ENCODE data around the gene CADPS.

Gene CADPS

GRCh38 chr3:62421207-62421606 lies 454.0 kb downstream of the CADPS start:
- no peak for DNase-seq (ENCODE audit: low read depth)

GRCh38 chr3:62416144-62416543 lies 459.1 kb downstream of the CADPS start:
- no peak for DNase-seq (ENCODE audit: low read depth)

GRCh38 chr3:62415312-62415801 lies 459.9 kb downstream of the CADPS start:
- no peak for DNase-seq (ENCODE audit: low read depth)

- no peak for DNase-seq (ENCODE audit: low read depth)
Observed at GRCh38 chr3:62414786-62415185, 460.4 kb downstream of the CADPS start.

GRCh38 chr3:62413687-62414086 lies 461.5 kb downstream of the CADPS start:
- no peak for DNase-seq (ENCODE audit: low read depth)

- DNase-seq (ENCODE audit: low read depth), result no peak
Observed at GRCh38 chr3:62406945-62407344, 468.3 kb downstream of the CADPS start.

GRCh38 chr3:62405566-62405965 lies 469.6 kb downstream of the CADPS start:
- no peak for DNase-seq (ENCODE audit: low read depth)

GRCh38 chr3:62405135-62405534 lies 470.1 kb downstream of the CADPS start:
- no peak for DNase-seq (ENCODE audit: low read depth)

- no peak for DNase-seq (ENCODE audit: low read depth)
Observed at GRCh38 chr3:62404321-62404720, 470.9 kb downstream of the CADPS start.

GRCh38 chr3:62403765-62404164 lies 471.5 kb downstream of the CADPS start:
- DNase-seq (ENCODE audit: low read depth), result no peak

GRCh38 chr3:62392626-62393292 lies 482.5 kb downstream of the CADPS start:
- no peak for DNase-seq (ENCODE audit: low read depth)

GRCh38 chr3:62387251-62387650 lies 488.0 kb downstream of the CADPS start:
- no peak for DNase-seq (ENCODE audit: low read depth)

- DNase-seq (ENCODE audit: low read depth), result no peak
Observed at GRCh38 chr3:62379321-62379798, 495.9 kb downstream of the CADPS start.

GRCh38 chr3:62378921-62379320 lies 496.3 kb downstream of the CADPS start:
- no peak for DNase-seq (ENCODE audit: low read depth)

GRCh38 chr3:62378311-62378789 lies 496.9 kb downstream of the CADPS start:
- DNase-seq (ENCODE audit: low read depth), result no peak

GRCh38 chr3:62376906-62377877 lies 498.0 kb downstream of the CADPS start:
- DNase-seq (ENCODE audit: low read depth), result no peak

- DNase-seq (ENCODE audit: low read depth), result no peak
Observed at GRCh38 chr3:62376454-62376720, 498.8 kb downstream of the CADPS start.

- DNase-seq (ENCODE audit: low read depth), result no peak
Observed at GRCh38 chr3:62375655-62376453, 499.4 kb downstream of the CADPS start.

GRCh38 chr3:62374341-62375218 lies 500.6 kb downstream of the CADPS start:
- no peak for DNase-seq (ENCODE audit: low read depth)

- DNase-seq (ENCODE audit: low read depth), result no peak
Observed at GRCh38 chr3:62373714-62374333, 501.4 kb downstream of the CADPS start.

- no peak for DNase-seq (ENCODE audit: low read depth)
Observed at GRCh38 chr3:62373215-62373614, 502.0 kb downstream of the CADPS start, which contains the start of gene FEZF2. Gene FEZF2, minus strand, starts transcription at chr3:62373550. Its CDS starts 682 bp downstream, at chr3:62372868.
